HCT116 (cell line): ENCODE data around the gene MTMR12. TPM values are rescaled to one million over a fixed set of nuclear protein-coding genes. Genes with fewer than 3 reads are reported as not detected.

Source experiments
- ATAC-seq: fragments of 200-7000 bp; cut with Tn5 transposase; 2 replicates; pipeline ENCODE4 v1.9.1; 2020; ENCODE audit warnings: mild to moderate bottlenecking, moderate library complexity
- BruUV-seq: library from RNA; stranded (reverse); fragments of 400-500 nt; replicated peaks from 2 replicates; lab custom pipeline; 2021; lab: Mats Ljungman, UMichigan
- CTCF ChIA-PET: fragments of 300-600 bp; sonication (Branson Sonifier 250); formaldehyde crosslinking; loops from one replicate; lab custom pipeline; 2021; ENCODE audit warnings: antibody characterized with exemption; lab: Charles Lee
- POLR2A ChIA-PET: fragments of 300-600, 350-600 bp; sonication (Branson Sonifier 250); formaldehyde crosslinking; loops from one replicate; lab custom pipeline; 2021; ENCODE audit warnings: antibody characterized with exemption; lab: Charles Lee
- RAD21 ChIA-PET, 2 experiments: fragments of 300-600 bp; sonication (Branson Sonifier 250); formaldehyde crosslinking; loops; one replicate each; lab custom pipeline; 2023; ENCODE audit warnings: low total read pairs in 2 of 2; ENCODE audit not compliant: uncharacterized antibody in 2 of 2, unreplicated experiment in 2 of 2, low non-redundant PET in 1 of 2; lab: Charles Lee
- DNase-seq: peaks from one replicate; pipeline ENCODE4 v3.0.0-alpha.2; 2010; ENCODE audit warnings: low read depth, low spot score
- H2AFZ ChIP-seq: fragments of 200-600 bp; shearing (Covaris generic), sonication (generic); 2 replicates; pipeline ENCODE4 v1.6.1; 2017; ENCODE audit warnings: low read depth, mixed run types, mixed read lengths, antibody characterized with exemption, low read length; ENCODE audit not compliant: poor library complexity, severe bottlenecking
- H3K27ac ChIP-seq: 2 replicates; pipeline ENCODE4 v1.5.1; 2012; ENCODE audit warnings: low read depth, low read length
- H3K27me3 ChIP-seq: fragments of 200-600 bp; sonication (generic); 2 replicates; pipeline ENCODE4 v1.6.1; 2016; ENCODE audit warnings: mixed run types, low read length, mixed read lengths; ENCODE audit not compliant: insufficient read depth
- H3K36me3 ChIP-seq, 2 experiments: fragments of 200-500 bp in 1 of 2; fragments of 200-600 bp in 1 of 2; sonication (Bioruptor generic) in 1 of 2; sonication (generic) in 1 of 2; 2 replicates each; pipeline versions ENCODE4 v1.5.1 to v1.6.1; 2014 to 2016; ENCODE audit warnings: low read length in 2 of 2, inconsistent platforms in 1 of 2, mixed read lengths in 1 of 2, mixed run types in 1 of 2; ENCODE audit not compliant: insufficient read depth in 2 of 2, control insufficient read depth in 1 of 2
- H3K4me1 ChIP-seq, 2 experiments: fragments of 200-600 bp in 1 of 2; sonication (generic) in 1 of 2; 2 replicates each; pipeline versions ENCODE4 v1.5.1 to v1.6.1; 2012 to 2017; ENCODE audit warnings: low read length in 2 of 2, inconsistent platforms in 1 of 2, mild to moderate bottlenecking in 1 of 2, mixed read lengths in 1 of 2, mixed run types in 1 of 2, moderate library complexity in 1 of 2; ENCODE audit not compliant: insufficient read depth in 2 of 2, control insufficient read depth in 1 of 2
- H3K4me2 ChIP-seq: fragments of 200-600 bp; sonication (generic); 2 replicates; pipeline ENCODE4 v1.6.1; 2017; ENCODE audit warnings: mixed run types, low read length, mixed read lengths
- H3K4me3 ChIP-seq, 2 experiments: fragments of 200-600 bp in 1 of 2; sonication (generic) in 1 of 2; replicated peaks in 1 of 2; 2 replicates each; pipeline ENCODE4 v1.5.1; 2011 to 2016; ENCODE audit warnings: low read length in 2 of 2, control low read depth in 1 of 2, low read depth in 1 of 2, mild to moderate bottlenecking in 1 of 2, mixed read lengths in 1 of 2, mixed run types in 1 of 2
- H3K79me2 ChIP-seq: fragments of 200-600 bp; sonication (generic); 2 replicates; pipeline ENCODE4 v1.6.1; 2017; ENCODE audit warnings: mild to moderate bottlenecking, mixed run types, low read length, moderate library complexity, mixed read lengths; ENCODE audit not compliant: insufficient read depth
- H3K9ac ChIP-seq: fragments of 200-600 bp; sonication (generic); 2 replicates; pipeline ENCODE4 v1.6.1; 2016; ENCODE audit warnings: low read length, mixed read lengths
- H3K9me2 ChIP-seq: fragments of 200-600 bp; sonication (generic), shearing (Covaris generic); 2 replicates; pipeline ENCODE4 v1.6.1; 2017; ENCODE audit warnings: mixed run types, mild to moderate bottlenecking, moderate library complexity; ENCODE audit not compliant: insufficient read depth
- H3K9me3 ChIP-seq, 2 experiments: fragments of 200-500 bp in 1 of 2; fragments of 200-600 bp in 1 of 2; sonication (Bioruptor generic) in 1 of 2; sonication (generic) in 1 of 2; 2 replicates each; pipeline ENCODE4 v1.6.1; 2014 to 2017; ENCODE audit warnings: low read length in 2 of 2, mixed read lengths in 2 of 2, inconsistent platforms in 1 of 2, low read depth in 1 of 2, mild to moderate bottlenecking in 1 of 2, mixed run types in 1 of 2, moderate library complexity in 1 of 2; ENCODE audit not compliant: control insufficient read depth in 1 of 2, insufficient read depth in 1 of 2
- H4K20me1 ChIP-seq: fragments of 200-600 bp; sonication (generic), shearing (Covaris generic); 2 replicates; pipeline ENCODE4 v1.6.1; 2017; ENCODE audit warnings: mixed run types, mild to moderate bottlenecking, moderate library complexity; ENCODE audit not compliant: insufficient read depth
- CBX3 ChIP-seq: IDR thresholded peaks from 2 replicates; pipeline ENCODE4 v1.6.1; 2012; ENCODE audit warnings: low read depth
- CEBPB ChIP-seq: IDR thresholded peaks from 2 replicates; pipeline ENCODE4 v1.6.1; 2012; ENCODE audit warnings: low read depth
- EGR1 ChIP-seq: IDR thresholded peaks from 2 replicates; pipeline ENCODE4 v1.6.1; 2012; ENCODE audit warnings: low read depth
- ELF1 ChIP-seq: IDR thresholded peaks from 2 replicates; pipeline ENCODE4 v1.6.1; 2012; ENCODE audit warnings: low read depth, borderline replicate concordance
- EZH2 ChIP-seq: fragments of 200-600 bp; sonication (generic); IDR thresholded peaks from 2 replicates; pipeline ENCODE4 v1.6.1; 2017; ENCODE audit warnings: antibody characterized with exemption, mixed run types
- FOSL1 ChIP-seq: IDR thresholded peaks from 2 replicates; pipeline ENCODE4 v1.6.1; 2012; ENCODE audit warnings: low read depth
- JUND ChIP-seq: IDR thresholded peaks from 2 replicates; pipeline ENCODE4 v1.6.1; 2012
- POLR2A ChIP-seq: IDR thresholded peaks from 2 replicates; pipeline ENCODE4 v1.7.0; 2011; ENCODE audit warnings: borderline replicate concordance; ENCODE audit not compliant: insufficient read depth, insufficient read length; ENCODE audit errors: extremely low read depth
- RAD21 ChIP-seq: IDR thresholded peaks from 2 replicates; pipeline ENCODE4 v1.6.1; 2012; ENCODE audit warnings: low read depth, mild to moderate bottlenecking
- SP1 ChIP-seq: IDR thresholded peaks from 2 replicates; pipeline ENCODE4 v1.6.1; 2012; ENCODE audit warnings: low read depth
- SRF ChIP-seq: IDR thresholded peaks from 2 replicates; pipeline ENCODE4 v1.6.1; 2012; ENCODE audit warnings: low read depth
- TCF7L2 ChIP-seq: IDR thresholded peaks from 2 replicates; pipeline ENCODE4 v1.7.0; 2011; ENCODE audit warnings: borderline replicate concordance, inconsistent platforms; ENCODE audit not compliant: insufficient read depth, insufficient read length; ENCODE audit errors: extremely low read depth
- YY1 ChIP-seq: IDR thresholded peaks from 2 replicates; pipeline ENCODE4 v1.6.1; 2011; ENCODE audit warnings: low read length, low read depth, moderate library complexity, mild to moderate bottlenecking; ENCODE audit not compliant: insufficient replicate concordance; ENCODE audit errors: extremely low read depth
- ZFX ChIP-seq: fragments of 450-650 bp; IDR thresholded peaks from 2 replicates; pipeline ENCODE4 v1.6.1; 2017
- intact Hi-C: fragments of 100-400 bp; cut with micrococcal nuclease; formaldehyde crosslinking; loops from 2 replicates; pipeline ENCODE4 v1.10.0; 2022
- total RNA-seq: library from RNA; stranded (reverse); gene quantifications from one replicate; pipeline ENCODE4 v1.2.1, GENCODE V29; 2021; ENCODE audit not compliant: unreplicated experiment
- TF ChIP-seq, protein P1 (sequence below): IDR thresholded peaks from 2 replicates; pipeline ENCODE4 v1.6.1; 2012
- TF ChIP-seq, protein P2 (sequence below): IDR thresholded peaks from 2 replicates; pipeline ENCODE4 v1.6.1; 2012; ENCODE audit warnings: low read depth
- TF ChIP-seq, protein P3 (sequence below), 3 experiments: fragments of 200-600 bp in 1 of 3; sonication (generic) in 1 of 3; IDR thresholded peaks in 2 of 3; conservative IDR thresholded peaks in 1 of 3; 2 replicates each; pipeline ENCODE4 v1.5.1; 2012 to 2017; ENCODE audit warnings: low read depth in 2 of 3, low read length in 2 of 3, antibody characterized with exemption in 1 of 3, borderline replicate concordance in 1 of 3, control low read depth in 1 of 3, mild to moderate bottlenecking in 1 of 3, mixed read lengths in 1 of 3, mixed run types in 1 of 3, moderate library complexity in 1 of 3; ENCODE audit not compliant: insufficient read depth in 1 of 3
- TF ChIP-seq, protein P4 (sequence below): IDR thresholded peaks from 2 replicates; pipeline ENCODE4 v1.6.1; 2012

Gene MTMR12
- total RNA-seq, 1 experiment from 2014 or later: 27.3 TPM

DNA sequence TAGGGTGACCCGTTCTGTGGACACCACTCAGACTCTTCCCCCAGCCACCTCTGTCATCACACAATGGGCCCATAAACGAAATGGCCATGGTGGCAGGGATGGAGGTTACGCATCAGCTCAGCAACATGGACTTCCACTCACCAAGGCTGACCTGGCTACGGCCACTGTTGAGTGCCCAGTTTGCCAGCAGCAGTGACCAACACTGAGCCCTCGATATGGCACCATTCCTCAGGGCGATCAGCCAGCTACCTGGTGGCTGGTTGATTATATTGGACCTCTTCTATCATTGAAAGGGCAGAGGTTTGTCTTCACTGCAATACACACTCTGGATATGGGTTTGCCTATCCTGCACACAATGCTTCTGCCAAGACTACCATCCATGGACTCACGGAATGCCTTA, 21.1 kb downstream of the MTMR12 start:
- Histone ChIP-seq H3K27ac (no peak overlapping the region), H3K4me2 (no peak overlapping the region), H3K27me3 (no peaks in the 10 kb centered on the region), H4K20me1 (no peaks in the 10 kb centered on the region), H3K9ac (no peak overlapping the region), H2AFZ (no peak overlapping the region), H3K9me3 (no peaks in the 10 kb centered on the region), H3K4me3 (no peak overlapping the region), H3K79me2 (peaks cover 18% of the 10 kb centered on the region), H3K36me3 (no peaks in the 10 kb centered on the region), H3K9me2 (no peaks in the 10 kb centered on the region), H3K4me1 (no peaks in the 10 kb centered on the region)
- no peak for DNase-seq
- ChIA-PET CTCF (no interaction called here), RAD21 (no interaction called here), POLR2A (no interaction called here)
- intact Hi-C loops: no loop called here
- ATAC-seq: no peak
- TF ChIP-seq, protein P1, sequence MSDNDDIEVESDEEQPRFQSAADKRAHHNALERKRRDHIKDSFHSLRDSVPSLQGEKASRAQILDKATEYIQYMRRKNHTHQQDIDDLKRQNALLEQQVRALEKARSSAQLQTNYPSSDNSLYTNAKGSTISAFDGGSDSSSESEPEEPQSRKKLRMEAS: no peak
- no peak for TF ChIP-seq EGR1
- no peak for TF ChIP-seq RAD21
- no TSS peak for BruUV-seq

DNA sequence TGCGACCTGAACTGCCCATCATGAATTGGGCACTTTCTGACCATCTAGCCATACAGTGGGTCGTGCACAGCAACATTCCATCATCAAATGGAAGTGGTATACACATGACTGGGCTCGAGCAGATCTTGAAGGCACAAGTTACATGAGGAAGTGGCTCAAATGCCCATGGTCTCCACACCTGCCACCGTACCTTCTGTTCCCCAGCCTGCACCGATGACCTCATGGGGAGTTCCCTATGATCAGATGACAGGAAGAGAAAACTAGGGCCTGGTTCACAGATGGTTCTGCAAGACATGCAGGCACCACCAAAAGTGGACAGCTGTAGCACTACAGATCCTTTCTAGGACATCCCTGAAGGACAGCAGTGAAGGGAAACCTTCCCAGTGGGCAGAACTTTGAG, 21.8 kb downstream of the MTMR12 start:
- H3K79me2 ChIP-seq: peaks cover 17% of the 10 kb centered on the region
- no peak overlapping the region for H3K4me2 ChIP-seq
- no peaks in the 10 kb centered on the region for H3K9me2 ChIP-seq
- H3K9me3 ChIP-seq: no peaks in the 10 kb centered on the region
- DNase-seq (no peak), ATAC-seq (no peak)
- ChIA-PET RAD21 (no interaction called here), CTCF (no interaction called here), POLR2A (no interaction called here)
- H3K4me3 ChIP-seq: no peak overlapping the region
- BruUV-seq: no TSS peak
- intact Hi-C loops: no loop called here
- no peak overlapping the region for H3K27ac ChIP-seq
- no peaks in the 10 kb centered on the region for H3K27me3 ChIP-seq
- no peaks in the 10 kb centered on the region for H4K20me1 ChIP-seq
- H2AFZ ChIP-seq: no peak overlapping the region
- H3K9ac ChIP-seq: no peak overlapping the region
- H3K36me3 ChIP-seq: no peaks in the 10 kb centered on the region
- no peaks in the 10 kb centered on the region for H3K4me1 ChIP-seq
- no peak for TF ChIP-seq JUND
- TF ChIP-seq YY1: no peak
- TF ChIP-seq SRF: no peak
- TF ChIP-seq, protein P2, sequence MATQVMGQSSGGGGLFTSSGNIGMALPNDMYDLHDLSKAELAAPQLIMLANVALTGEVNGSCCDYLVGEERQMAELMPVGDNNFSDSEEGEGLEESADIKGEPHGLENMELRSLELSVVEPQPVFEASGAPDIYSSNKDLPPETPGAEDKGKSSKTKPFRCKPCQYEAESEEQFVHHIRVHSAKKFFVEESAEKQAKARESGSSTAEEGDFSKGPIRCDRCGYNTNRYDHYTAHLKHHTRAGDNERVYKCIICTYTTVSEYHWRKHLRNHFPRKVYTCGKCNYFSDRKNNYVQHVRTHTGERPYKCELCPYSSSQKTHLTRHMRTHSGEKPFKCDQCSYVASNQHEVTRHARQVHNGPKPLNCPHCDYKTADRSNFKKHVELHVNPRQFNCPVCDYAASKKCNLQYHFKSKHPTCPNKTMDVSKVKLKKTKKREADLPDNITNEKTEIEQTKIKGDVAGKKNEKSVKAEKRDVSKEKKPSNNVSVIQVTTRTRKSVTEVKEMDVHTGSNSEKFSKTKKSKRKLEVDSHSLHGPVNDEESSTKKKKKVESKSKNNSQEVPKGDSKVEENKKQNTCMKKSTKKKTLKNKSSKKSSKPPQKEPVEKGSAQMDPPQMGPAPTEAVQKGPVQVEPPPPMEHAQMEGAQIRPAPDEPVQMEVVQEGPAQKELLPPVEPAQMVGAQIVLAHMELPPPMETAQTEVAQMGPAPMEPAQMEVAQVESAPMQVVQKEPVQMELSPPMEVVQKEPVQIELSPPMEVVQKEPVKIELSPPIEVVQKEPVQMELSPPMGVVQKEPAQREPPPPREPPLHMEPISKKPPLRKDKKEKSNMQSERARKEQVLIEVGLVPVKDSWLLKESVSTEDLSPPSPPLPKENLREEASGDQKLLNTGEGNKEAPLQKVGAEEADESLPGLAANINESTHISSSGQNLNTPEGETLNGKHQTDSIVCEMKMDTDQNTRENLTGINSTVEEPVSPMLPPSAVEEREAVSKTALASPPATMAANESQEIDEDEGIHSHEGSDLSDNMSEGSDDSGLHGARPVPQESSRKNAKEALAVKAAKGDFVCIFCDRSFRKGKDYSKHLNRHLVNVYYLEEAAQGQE: no peak
- no peak for TF ChIP-seq ZFX
- TF ChIP-seq, protein P3, sequence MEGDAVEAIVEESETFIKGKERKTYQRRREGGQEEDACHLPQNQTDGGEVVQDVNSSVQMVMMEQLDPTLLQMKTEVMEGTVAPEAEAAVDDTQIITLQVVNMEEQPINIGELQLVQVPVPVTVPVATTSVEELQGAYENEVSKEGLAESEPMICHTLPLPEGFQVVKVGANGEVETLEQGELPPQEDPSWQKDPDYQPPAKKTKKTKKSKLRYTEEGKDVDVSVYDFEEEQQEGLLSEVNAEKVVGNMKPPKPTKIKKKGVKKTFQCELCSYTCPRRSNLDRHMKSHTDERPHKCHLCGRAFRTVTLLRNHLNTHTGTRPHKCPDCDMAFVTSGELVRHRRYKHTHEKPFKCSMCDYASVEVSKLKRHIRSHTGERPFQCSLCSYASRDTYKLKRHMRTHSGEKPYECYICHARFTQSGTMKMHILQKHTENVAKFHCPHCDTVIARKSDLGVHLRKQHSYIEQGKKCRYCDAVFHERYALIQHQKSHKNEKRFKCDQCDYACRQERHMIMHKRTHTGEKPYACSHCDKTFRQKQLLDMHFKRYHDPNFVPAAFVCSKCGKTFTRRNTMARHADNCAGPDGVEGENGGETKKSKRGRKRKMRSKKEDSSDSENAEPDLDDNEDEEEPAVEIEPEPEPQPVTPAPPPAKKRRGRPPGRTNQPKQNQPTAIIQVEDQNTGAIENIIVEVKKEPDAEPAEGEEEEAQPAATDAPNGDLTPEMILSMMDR (IDR thresholded peaks at IDR 0.05 in 2 of 3, conservative IDR thresholded peaks at IDR 0.05 in 1 of 3; ENCODE audit: borderline replicate concordance in 1 of 3, insufficient read depth in 1 of 3, low read depth in 2 of 3, low read length in 2 of 3): no peak
- TF ChIP-seq EZH2: no peak
- no peak for TF ChIP-seq TCF7L2
- TF ChIP-seq SP1: no peak
- no peak for TF ChIP-seq CEBPB
- TF ChIP-seq EGR1: no peak
- no peak for TF ChIP-seq CBX3
- TF ChIP-seq POLR2A: no peak
- TF ChIP-seq FOSL1: no peak
- no peak for TF ChIP-seq ELF1
- TF ChIP-seq, protein P4, sequence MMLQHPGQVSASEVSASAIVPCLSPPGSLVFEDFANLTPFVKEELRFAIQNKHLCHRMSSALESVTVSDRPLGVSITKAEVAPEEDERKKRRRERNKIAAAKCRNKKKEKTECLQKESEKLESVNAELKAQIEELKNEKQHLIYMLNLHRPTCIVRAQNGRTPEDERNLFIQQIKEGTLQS: no peak
- no peak for TF ChIP-seq RAD21
